CD4-positive, alpha-beta T cell (primary cell): ENCODE results near the gene DUOX1. TPM values are rescaled to one million over a fixed set of nuclear protein-coding genes. Genes with fewer than 3 reads are reported as not detected.

Experiments used
- ATAC-seq: fragments of 200-7000 bp; cut with Tn5 transposase; one replicate; pipeline ENCODE4 v1.10.0; 2022; ENCODE audit warnings: mild to moderate bottlenecking; ENCODE audit not compliant: poor library complexity
- CTCF ChIA-PET: fragments of 350-600 bp; sonication (Branson Sonifier 250); formaldehyde crosslinking; loops from one replicate; lab custom pipeline; 2021; ENCODE audit warnings: antibody characterized with exemption, inconsistent platforms; lab: Charles Lee
- POLR2A ChIA-PET: fragments of 350-600 bp; sonication (Branson Sonifier 250); formaldehyde crosslinking; loops from one replicate; lab custom pipeline; 2021; ENCODE audit warnings: antibody characterized with exemption, inconsistent platforms; lab: Charles Lee
- DNase-seq, 14 experiments: peaks; one replicate each; pipeline ENCODE4 v3.0.0-alpha.2; 2013 to 2020; ENCODE audit warnings: mixed read lengths in 2 of 14
- H3K27ac ChIP-seq, 2 donors: one replicate each; pipeline versions ENCODE4 v1.5.1 to v1.7.0; 2013; ENCODE audit warnings: low read length in 2 of 2, low read depth in 1 of 2, mild to moderate bottlenecking in 1 of 2
- H3K27me3 ChIP-seq, 2 experiments: 1 replicate in 1 of 2; 2 replicates in 1 of 2; pipeline versions ENCODE4 v1.6.1 to v1.7.0; 2013; ENCODE audit warnings: low read length in 2 of 2, control low read depth in 1 of 2, mild to moderate bottlenecking in 1 of 2, moderate library complexity in 1 of 2; ENCODE audit not compliant: insufficient read depth in 2 of 2, control insufficient read depth in 1 of 2
- H3K36me3 ChIP-seq: one replicate; pipeline ENCODE4 v1.6.1; 2013; ENCODE audit warnings: low read length, control low read depth; ENCODE audit not compliant: insufficient read depth
- H3K4me1 ChIP-seq: one replicate; pipeline ENCODE4 v1.6.1; 2013; ENCODE audit warnings: low read length, control low read depth; ENCODE audit not compliant: insufficient read depth
- H3K4me3 ChIP-seq: one replicate; pipeline ENCODE4 v1.5.1; 2013; ENCODE audit warnings: mild to moderate bottlenecking, low read length, moderate library complexity
- H3K9me3 ChIP-seq, 2 experiments: 1 replicate in 1 of 2; 2 replicates in 1 of 2; pipeline versions ENCODE4 v1.6.1 to v1.7.0; 2013; ENCODE audit warnings: low read length in 2 of 2, mild to moderate bottlenecking in 2 of 2, control low read depth in 1 of 2, moderate library complexity in 1 of 2; ENCODE audit not compliant: control insufficient read depth in 1 of 2, insufficient read depth in 1 of 2
- H3K27ac Mint-ChIP-seq: one replicate; pipeline ENCODE4 v1.8.0; 2020; ENCODE audit warnings: mixed read lengths
- H3K27me3 Mint-ChIP-seq: one replicate; pipeline ENCODE4 v1.8.0; 2021; ENCODE audit warnings: mixed read lengths
- H3K36me3 Mint-ChIP-seq: one replicate; pipeline ENCODE4 v1.8.0; 2021; ENCODE audit warnings: low read depth, mixed read lengths
- H3K4me1 Mint-ChIP-seq: one replicate; pipeline ENCODE4 v1.8.0; 2021; ENCODE audit warnings: low read depth, mixed read lengths
- H3K4me3 Mint-ChIP-seq: one replicate; pipeline ENCODE4 v1.8.0; 2020; ENCODE audit warnings: mild to moderate bottlenecking, mixed read lengths
- H3K9me3 Mint-ChIP-seq: one replicate; pipeline ENCODE4 v1.8.0; 2020; ENCODE audit warnings: mixed read lengths
- CTCF ChIP-seq: fragments of 200-600 bp; IDR thresholded peaks from one replicate; pipeline ENCODE4 v1.8.0; 2022; ENCODE audit warnings: antibody characterized with exemption, mild to moderate bottlenecking
- intact Hi-C, 2 experiments: fragments of 100-400 bp; cut with DNase I in 1 of 2; cut with micrococcal nuclease in 1 of 2; formaldehyde crosslinking; loops; one replicate each; pipeline versions ENCODE4 v1.15.1 to v1.9.0; 2023 to 2025; cut with DNase I, micrococcal nuclease
- total RNA-seq, 174 experiments: library from RNA in 2 of 174; stranded (reverse) in 2 of 174; gene quantifications; one replicate each; pipeline ENCODE4 v1.2.3 and lab custom pipeline; 2021 to 2026

The DUOX1 gene
- total RNA-seq, 2 experiments from 2014 or later: 0.17 to 0.25 TPM

- ATAC-seq (peak; percentile 69), DNase-seq (peak in 10 of 14 experiments; percentile 26 to 71 (median 38))
- peak; percentile 80 for TF ChIP-seq CTCF
- Mint-ChIP-seq H3K27me3 (peaks cover 72% of the 10 kb centered on the region), H3K4me3 (no peak overlapping the region), H3K9me3 (no peaks in the 10 kb centered on the region), H3K4me1 (peaks cover 7% of the 10 kb centered on the region), H3K36me3 (no peaks in the 10 kb centered on the region), H3K27ac (no peak overlapping the region)
- H3K4me3 ChIP-seq: no peak overlapping the region
- no peak overlapping the region for H3K27ac ChIP-seq
- intact Hi-C loops: loop anchor here (1.0 to 5.0 kb wide), 6 partner anchors 41 to 273 kb away; no protein-coding TSS in a partner anchor
- peaks cover 14% of the 10 kb centered on the region for H3K4me1 ChIP-seq
- H3K27me3 ChIP-seq: peaks cover 47 to 60% of the 10 kb centered on the region in 2 experiments
- ChIA-PET POLR2A (interaction anchor here (0.6 to 0.9 kb wide), 3 partner anchors 8 to 275 kb away, joined by 3 read pairs; a partner anchor contains a TSS), CTCF (interaction anchor here (0.6 to 2.7 kb wide), 5 partner anchors 8 to 278 kb away, joined by 3 to 28 read pairs (median 3); no protein-coding TSS in a partner anchor)
- peaks cover 0 to 8% of the 10 kb centered on the region in 2 experiments for H3K9me3 ChIP-seq
- no peaks in the 10 kb centered on the region for H3K36me3 ChIP-seq
Measured at GRCh38 chr15:45126535-45127158, 3.1 kb upstream of the DUOX1 start.

GRCh38 chr15:45128971-45129639 lies 689 bp upstream of the DUOX1 start:
- peaks cover 54 to 60% of the 10 kb centered on the region in 2 experiments for H3K27me3 ChIP-seq
- intact Hi-C loops: loop anchor here (5.0 kb wide), 2 partner anchors 38 to 268 kb away; no protein-coding TSS in a partner anchor
- H3K27me3 Mint-ChIP-seq: peaks cover 79% of the 10 kb centered on the region
- H3K4me1 ChIP-seq: peaks cover 14% of the 10 kb centered on the region
- no peaks in the 10 kb centered on the region for H3K9me3 Mint-ChIP-seq
- H3K36me3 Mint-ChIP-seq: no peaks in the 10 kb centered on the region
- H3K36me3 ChIP-seq: no peaks in the 10 kb centered on the region
- H3K27ac Mint-ChIP-seq: no peak overlapping the region
- no peak overlapping the region for H3K4me3 Mint-ChIP-seq
- peaks cover 0 to 8% of the 10 kb centered on the region in 2 experiments for H3K9me3 ChIP-seq
- peaks cover 7% of the 10 kb centered on the region for H3K4me1 Mint-ChIP-seq
- H3K27ac ChIP-seq: no peak overlapping the region
- no peak for TF ChIP-seq CTCF
- DNase-seq (no peak), ATAC-seq (no peak)
- peak overlapping the region; percentile 26 for H3K4me3 ChIP-seq
- POLR2A ChIA-PET: no interaction called here
- CTCF ChIA-PET: interaction anchor here (2.7 kb wide), 1 partner anchor 11 kb away, joined by 28 read pairs; no protein-coding TSS in a partner anchor

- H3K36me3 ChIP-seq: no peaks in the 10 kb centered on the region
- no peak overlapping the region for H3K27ac Mint-ChIP-seq
Measured at GRCh38 chr15:45130291-45131000, 652 bp downstream of the DUOX1 start.

More at GRCh38 chr15:45130291-45131000, 652 bp downstream of the DUOX1 start:
- Mint-ChIP-seq H3K4me3 (peak overlapping the region; percentile 40), H3K4me1 (peaks cover 15% of the 10 kb centered on the region), H3K36me3 (no peaks in the 10 kb centered on the region), H3K27me3 (peaks cover 80% of the 10 kb centered on the region), H3K9me3 (no peaks in the 10 kb centered on the region)
- Histone ChIP-seq H3K9me3 (peaks cover 0 to 8% of the 10 kb centered on the region in 2 experiments), H3K27ac (no peak overlapping the region), H3K4me1 (peaks cover 23% of the 10 kb centered on the region), H3K4me3 (no peak overlapping the region), H3K27me3 (peaks cover 59 to 64% of the 10 kb centered on the region in 2 experiments)
- TF ChIP-seq CTCF: no peak
- ATAC-seq (no peak), DNase-seq (no peak)
- ChIA-PET POLR2A (interaction anchor here (0.6 kb wide), 1 partner anchor 122 kb away, joined by 3 read pairs; no protein-coding TSS in a partner anchor), CTCF (interaction anchor here (1.1 kb wide), 1 partner anchor 12 kb away, joined by 5 read pairs; no protein-coding TSS in a partner anchor)
- intact Hi-C loops: no loop called here
